Fibroblast of skin of right quadriceps (primary cell): ENCODE measurements around the gene BBS9.

ENCODE experiments used
- DNase-seq: peaks from one replicate; pipeline ENCODE4 v3.0.0-alpha.2; 2013

Gene BBS9

GRCh38 chr7:33563651-33564050 is 434.3 kb downstream of the BBS9 start:
- no peak for DNase-seq

GRCh38 chr7:33578166-33578565 is 448.8 kb downstream of the BBS9 start:
- DNase-seq: no peak

GRCh38 chr7:33578881-33579672 is 449.7 kb downstream of the BBS9 start:
- no peak for DNase-seq

- DNase-seq: no peak
Measured at GRCh38 chr7:33579673-33579960, 450.3 kb downstream of the BBS9 start.

GRCh38 chr7:33581236-33581635 is 451.9 kb downstream of the BBS9 start:
- no peak for DNase-seq

- DNase-seq: no peak
Measured at GRCh38 chr7:33582104-33582503, 452.7 kb downstream of the BBS9 start.

GRCh38 chr7:33582533-33582932 is 453.2 kb downstream of the BBS9 start:
- no peak for DNase-seq

- no peak for DNase-seq
Measured at GRCh38 chr7:33589911-33590310, 460.5 kb downstream of the BBS9 start.

GRCh38 chr7:33590916-33591315 is 461.6 kb downstream of the BBS9 start:
- DNase-seq: peak; percentile 86

GRCh38 chr7:33591490-33591889 is 462.1 kb downstream of the BBS9 start:
- no peak for DNase-seq

GRCh38 chr7:33592718-33593117 is 463.4 kb downstream of the BBS9 start:
- DNase-seq: no peak

- DNase-seq: no peak
Measured at GRCh38 chr7:33593611-33594010, 464.2 kb downstream of the BBS9 start.

- DNase-seq: peak; percentile 35
Measured at GRCh38 chr7:33596686-33597085, 467.3 kb downstream of the BBS9 start.

- DNase-seq: no peak
Measured at GRCh38 chr7:33597181-33597580, 467.8 kb downstream of the BBS9 start.

- no peak for DNase-seq
Measured at GRCh38 chr7:33601101-33601500, 471.7 kb downstream of the BBS9 start.

- DNase-seq: no peak
Measured at GRCh38 chr7:33601884-33602283, 472.5 kb downstream of the BBS9 start.

- no peak for DNase-seq
Measured at GRCh38 chr7:33604056-33604455, 474.7 kb downstream of the BBS9 start.

- DNase-seq: no peak
Measured at GRCh38 chr7:33610918-33611317, 481.6 kb downstream of the BBS9 start.

- no peak for DNase-seq
Measured at GRCh38 chr7:33612442-33612841, 483.1 kb downstream of the BBS9 start.

- DNase-seq: no peak
Measured at GRCh38 chr7:33614357-33615117, 485.2 kb downstream of the BBS9 start.

GRCh38 chr7:33616752-33617151 is 487.4 kb downstream of the BBS9 start:
- no peak for DNase-seq

- no peak for DNase-seq
Measured at GRCh38 chr7:33619264-33619663, 489.9 kb downstream of the BBS9 start.

GRCh38 chr7:33623267-33623666 is 493.9 kb downstream of the BBS9 start:
- DNase-seq: peak; percentile 28

- DNase-seq: no peak
Measured at GRCh38 chr7:33624215-33624614, 494.9 kb downstream of the BBS9 start.

- DNase-seq: no peak
Measured at GRCh38 chr7:33626869-33627268, 497.5 kb downstream of the BBS9 start.
